CMK (cell line): ENCODE measurements around the gene EFCAB13.
"Not testable (repeated sequence)": the region's sequence is repeated elsewhere in the genome, so short reads cannot be mapped to it uniquely, and the experiment has no call there.

Source experiments
- DNase-seq: peaks from one replicate; pipeline ENCODE4 v3.0.0-alpha.2; 2010; ENCODE audit warnings: low read depth

EFCAB13 gene

GRCh38 chr17:47330548-47330947 is 6.8 kb downstream of the EFCAB13 start:
- no peak for DNase-seq

- DNase-seq = no peak
Observed at GRCh38 chr17:47332287-47332686, 8.5 kb downstream of the EFCAB13 start.

- DNase-seq = peak; percentile 17
Observed at GRCh38 chr17:47335101-47335936, 11.6 kb downstream of the EFCAB13 start.

GRCh38 chr17:47338026-47338425 is 14.3 kb downstream of the EFCAB13 start:
- DNase-seq = no peak

- DNase-seq = no peak
Observed at GRCh38 chr17:47352848-47353247, 29.1 kb downstream of the EFCAB13 start.

- no peak for DNase-seq
Observed at GRCh38 chr17:47358652-47359051, 34.9 kb downstream of the EFCAB13 start.

- no peak for DNase-seq
Observed at GRCh38 chr17:47363171-47363570, 39.4 kb downstream of the EFCAB13 start.

GRCh38 chr17:47367257-47367656 is 43.5 kb downstream of the EFCAB13 start:
- DNase-seq = no peak

GRCh38 chr17:47368262-47368661 is 44.5 kb downstream of the EFCAB13 start:
- no peak for DNase-seq

GRCh38 chr17:47370899-47371298 is 47.1 kb downstream of the EFCAB13 start:
- DNase-seq = not testable (repeated sequence)

- DNase-seq = no peak
Observed at GRCh38 chr17:47373002-47373401, 49.2 kb downstream of the EFCAB13 start.

- no peak for DNase-seq
Observed at GRCh38 chr17:47376247-47376646, 52.5 kb downstream of the EFCAB13 start.

- DNase-seq = no peak
Observed at GRCh38 chr17:47388825-47389224, 65.1 kb downstream of the EFCAB13 start.

- not testable (repeated sequence) for DNase-seq
Observed at GRCh38 chr17:47397532-47398128, 73.9 kb downstream of the EFCAB13 start.

GRCh38 chr17:47400333-47400732 is 76.6 kb downstream of the EFCAB13 start:
- DNase-seq = no peak

- DNase-seq = no peak
Observed at GRCh38 chr17:47401100-47401499, 77.3 kb downstream of the EFCAB13 start.

- DNase-seq = no peak
Observed at GRCh38 chr17:47404006-47404405, 80.3 kb downstream of the EFCAB13 start.

GRCh38 chr17:47404875-47405274 is 81.1 kb downstream of the EFCAB13 start:
- DNase-seq = no peak

- DNase-seq = no peak
Observed at GRCh38 chr17:47413872-47414271, 90.1 kb downstream of the EFCAB13 start.

- DNase-seq = no peak
Observed at GRCh38 chr17:47414612-47415011, 90.9 kb downstream of the EFCAB13 start.

- no peak for DNase-seq
Observed at GRCh38 chr17:47423406-47424295, 99.9 kb downstream of the EFCAB13 start.

- not testable (repeated sequence) for DNase-seq
Observed at GRCh38 chr17:47425233-47425632, 101.5 kb downstream of the EFCAB13 start.
